ENCODE results near the gene GORASP1. TPM values are rescaled to one million over a fixed set of nuclear protein-coding genes. Genes with fewer than 3 reads are reported as not detected.

The GORASP1 gene
- total and polyA plus RNA-seq, 4 donors: 11.8 to 39.4 (median 19.3) TPM

- H3K4me3 ChIP-seq (ENCODE audit: low read depth in 1 of 3, low read length in 3 of 3): peak overlapping the region in 1 of 3 donors; percentile 6
- H3K4me1 ChIP-seq (ENCODE audit: control insufficient read depth in 4 of 4, insufficient read depth in 4 of 4, low read length in 3 of 4): peaks cover 30 to 77% (median 65%) of the 10 kb centered on the region in 4 donors
- no peaks in the 10 kb centered on the region for H3K9me3 ChIP-seq (ENCODE audit: control insufficient read depth in 4 of 4, low read length in 3 of 4)
- H3K9ac ChIP-seq (ENCODE audit: low read depth in 1 of 2, low read length in 2 of 2): no peak overlapping the region
- H3K27ac ChIP-seq (ENCODE audit: low read depth in 1 of 2, low read length in 2 of 2): peak overlapping the region; percentile 59 to 78
- DNase-seq (ENCODE audit: low spot score): peak; percentile 40
- peaks cover 19 to 50% (median 38%) of the 10 kb centered on the region in 4 donors for H3K36me3 ChIP-seq (ENCODE audit: control insufficient read depth in 4 of 4, insufficient read depth in 3 of 4, low read depth in 1 of 4, low read length in 3 of 4)
- peak in 1 of 2 donors; percentile 56 for TF ChIP-seq JUND (IDR thresholded peaks at IDR 0.05)
- no peak for TF ChIP-seq HNF4G (IDR thresholded peaks at IDR 0.05)
- H3K27me3 ChIP-seq (ENCODE audit: control insufficient read depth in 4 of 4, insufficient read depth in 4 of 4, low read length in 3 of 4): no peaks in the 10 kb centered on the region
- 58% methylated on average over 15 of the region's 15 CpGs for WGBS
Observed at GRCh38 chr3:39146611-39147591, 39.5 kb upstream of the GORASP1 start.

GRCh38 chr3:39146083-39146501, 38.7 kb upstream of the GORASP1 start:
- peaks cover 22 to 54% (median 44%) of the 10 kb centered on the region in 4 donors for H3K36me3 ChIP-seq (ENCODE audit: control insufficient read depth in 4 of 4, insufficient read depth in 3 of 4, low read depth in 1 of 4, low read length in 3 of 4)
- 39% methylated on average over 11 of the region's 11 CpGs for WGBS
- no peaks in the 10 kb centered on the region for H3K27me3 ChIP-seq (ENCODE audit: control insufficient read depth in 4 of 4, insufficient read depth in 4 of 4, low read length in 3 of 4)
- H3K27ac ChIP-seq (ENCODE audit: low read depth in 1 of 2, low read length in 2 of 2): peak overlapping the region; percentile 65 to 78
- peak; percentile 43 for DNase-seq (ENCODE audit: low spot score)
- TF ChIP-seq ZBTB33 (IDR thresholded peaks at IDR 0.05) (no peak), FOXA1 (IDR thresholded peaks at IDR 0.05) (no peak), CTCF (IDR thresholded peaks at IDR 0.05; ENCODE audit: low read depth, low read length, missing input control) (peak; percentile 52), RAD21 (IDR thresholded peaks at IDR 0.05) (peak; percentile 54 to 74), RXRA (IDR thresholded peaks at IDR 0.05) (peak; percentile 69 to 78), GABPA (IDR thresholded peaks at IDR 0.05 in 1 of 2, conservative IDR thresholded peaks at IDR 0.05 in 1 of 2) (peak in 1 of 2 donors; percentile 72), TAF1 (conservative IDR thresholded peaks at IDR 0.05) (no peak), JUND (IDR thresholded peaks at IDR 0.05) (no peak), YY1 (IDR thresholded peaks at IDR 0.05) (peak; percentile 36), HNF4A (conservative IDR thresholded peaks at IDR 0.05) (peak; percentile 49 to 50), ATF3 (IDR thresholded peaks at IDR 0.05) (peak; percentile 82), FOXA2 (IDR thresholded peaks at IDR 0.05) (no peak), REST (IDR thresholded peaks at IDR 0.05) (no peak), NR2F2 (IDR thresholded peaks at IDR 0.05) (peak; percentile 86), MAX (IDR thresholded peaks at IDR 0.05) (no peak), SP1 (IDR thresholded peaks at IDR 0.05) (peak; percentile 32)
- H3K9ac ChIP-seq (ENCODE audit: low read depth in 1 of 2, low read length in 2 of 2): no peak overlapping the region
- H3K9me3 ChIP-seq (ENCODE audit: control insufficient read depth in 4 of 4, low read length in 3 of 4): no peaks in the 10 kb centered on the region
- peak overlapping the region in 1 of 3 donors; percentile 6 for H3K4me3 ChIP-seq (ENCODE audit: low read depth in 1 of 3, low read length in 3 of 3)
- peaks cover 28 to 74% (median 63%) of the 10 kb centered on the region in 4 donors for H3K4me1 ChIP-seq (ENCODE audit: control insufficient read depth in 4 of 4, insufficient read depth in 4 of 4, low read length in 3 of 4)
